ENCODE results near the gene RAB11FIP3.
A peak's percentile ranks its signal among the peaks of the same experiment; 100 is the strongest.

The RAB11FIP3 gene

GRCh38 chr16:396605-397004 is 28.8 kb upstream of the RAB11FIP3 start:
- no peak for TF ChIP-seq CTCF (IDR thresholded peaks at IDR 0.05)
- Histone ChIP-seq H3K27ac (peak overlapping the region; percentile 65 to 92), H3K4me3 (peak overlapping the region; percentile 82)
- DNase-seq (ENCODE audit: low spot score), result no peak

GRCh38 chr16:397135-397661 is 28.3 kb upstream of the RAB11FIP3 start, which contains the start of gene NME4:
Gene NME4 (plus strand): TSS chr16:397199. CDS start chr16:397223, 24 bp downstream.
- H3K4me3 ChIP-seq, result peak within 1 kb of the TSS; percentile 82
- H3K27ac ChIP-seq, result peak within 1 kb of the TSS; percentile 65 to 92
- TF ChIP-seq CTCF (IDR thresholded peaks at IDR 0.05), result no peak
- DNase-seq (ENCODE audit: low spot score), result no peak

GRCh38 chr16:397736-398332 is 27.6 kb upstream of the RAB11FIP3 start:
- H3K4me3 ChIP-seq, result peak overlapping the region; percentile 82
- no peak for TF ChIP-seq CTCF (IDR thresholded peaks at IDR 0.05)
- peak overlapping the region; percentile 65 to 92 for H3K27ac ChIP-seq
- DNase-seq (ENCODE audit: low spot score), result peak; percentile 91

- no peak for TF ChIP-seq CTCF (IDR thresholded peaks at IDR 0.05)
- DNase-seq (ENCODE audit: low spot score), result no peak
- no peak overlapping the region for H3K4me3 ChIP-seq
- peak overlapping the region in 1 of 2 donors; percentile 92 for H3K27ac ChIP-seq
Observed at GRCh38 chr16:398561-399339, 26.7 kb upstream of the RAB11FIP3 start.

- peak overlapping the region in 1 of 2 donors; percentile 98 for H3K27ac ChIP-seq
- no peak overlapping the region for H3K4me3 ChIP-seq
- TF ChIP-seq CTCF (IDR thresholded peaks at IDR 0.05), result no peak
- no peak for DNase-seq (ENCODE audit: low spot score)
Observed at GRCh38 chr16:399340-400019, 26.0 kb upstream of the RAB11FIP3 start.

- no peak for DNase-seq (ENCODE audit: low spot score)
- Histone ChIP-seq H3K27ac (peak overlapping the region in 1 of 2 donors; percentile 98), H3K4me3 (peak overlapping the region; percentile 86)
- no peak for TF ChIP-seq CTCF (IDR thresholded peaks at IDR 0.05)
Observed at GRCh38 chr16:400061-400591, 25.3 kb upstream of the RAB11FIP3 start.

All from coronary artery (tissue), 2 donors.